NCI-H2171 treated with DMSO at 0.1 percent for 48 hours (cell line): ENCODE results near the gene HHATL.

Source experiments
- DNase-seq: peaks from one replicate; lab custom pipeline; 2025; lab: John Stamatoyannopoulos, UW

HHATL gene

DNA sequence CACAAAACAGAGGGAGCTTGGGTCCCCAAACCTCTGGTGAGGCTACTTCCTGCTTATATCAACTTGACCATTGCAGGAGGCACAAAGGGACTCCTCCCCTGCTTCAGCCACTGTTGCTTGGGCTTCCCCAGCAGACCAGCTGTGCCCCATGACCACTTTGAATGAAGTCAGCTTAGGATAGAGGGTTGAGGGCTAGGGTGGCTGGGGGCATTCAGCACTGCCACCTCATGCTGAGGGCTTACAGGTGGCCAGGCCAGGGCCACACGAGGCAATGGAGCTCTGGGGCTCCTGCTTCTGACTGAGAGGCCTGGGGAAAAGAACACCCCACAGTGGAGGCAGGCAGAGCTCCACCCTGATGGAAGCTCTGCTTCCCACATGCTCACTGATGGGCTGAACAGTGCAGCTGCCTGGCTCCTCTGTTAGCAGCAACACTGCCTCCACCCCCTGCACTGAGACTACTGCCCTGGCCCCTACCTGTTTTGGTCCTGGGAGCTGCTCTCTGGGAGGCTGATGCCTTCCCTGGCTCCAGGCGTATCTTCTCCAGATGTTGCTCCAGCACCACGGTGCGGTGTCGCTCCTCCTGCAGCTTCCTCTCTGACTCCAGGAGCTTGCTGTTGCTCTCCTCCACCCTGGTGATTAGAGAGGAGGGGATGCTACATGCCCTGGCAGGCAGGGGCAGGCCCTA lies 10.2 kb upstream of the HHATL start:
- peak; percentile 9 for DNase-seq

DNA sequence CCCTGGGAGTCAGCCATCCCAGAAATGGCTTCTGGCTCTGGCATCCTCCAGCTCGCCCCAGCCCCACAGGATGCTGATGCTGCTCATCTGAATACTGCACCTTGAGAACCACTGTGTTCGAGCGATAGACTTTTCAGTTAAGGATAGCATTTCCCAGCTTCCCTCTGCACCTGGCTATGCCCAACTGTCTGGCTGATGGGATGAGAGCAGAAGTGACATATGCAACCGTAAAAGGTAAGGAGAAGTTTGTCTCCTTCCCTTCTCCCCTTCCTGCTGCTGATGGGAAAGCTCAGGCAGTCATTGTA lies 9.7 kb upstream of the HHATL start:
- DNase-seq, result no peak

DNA sequence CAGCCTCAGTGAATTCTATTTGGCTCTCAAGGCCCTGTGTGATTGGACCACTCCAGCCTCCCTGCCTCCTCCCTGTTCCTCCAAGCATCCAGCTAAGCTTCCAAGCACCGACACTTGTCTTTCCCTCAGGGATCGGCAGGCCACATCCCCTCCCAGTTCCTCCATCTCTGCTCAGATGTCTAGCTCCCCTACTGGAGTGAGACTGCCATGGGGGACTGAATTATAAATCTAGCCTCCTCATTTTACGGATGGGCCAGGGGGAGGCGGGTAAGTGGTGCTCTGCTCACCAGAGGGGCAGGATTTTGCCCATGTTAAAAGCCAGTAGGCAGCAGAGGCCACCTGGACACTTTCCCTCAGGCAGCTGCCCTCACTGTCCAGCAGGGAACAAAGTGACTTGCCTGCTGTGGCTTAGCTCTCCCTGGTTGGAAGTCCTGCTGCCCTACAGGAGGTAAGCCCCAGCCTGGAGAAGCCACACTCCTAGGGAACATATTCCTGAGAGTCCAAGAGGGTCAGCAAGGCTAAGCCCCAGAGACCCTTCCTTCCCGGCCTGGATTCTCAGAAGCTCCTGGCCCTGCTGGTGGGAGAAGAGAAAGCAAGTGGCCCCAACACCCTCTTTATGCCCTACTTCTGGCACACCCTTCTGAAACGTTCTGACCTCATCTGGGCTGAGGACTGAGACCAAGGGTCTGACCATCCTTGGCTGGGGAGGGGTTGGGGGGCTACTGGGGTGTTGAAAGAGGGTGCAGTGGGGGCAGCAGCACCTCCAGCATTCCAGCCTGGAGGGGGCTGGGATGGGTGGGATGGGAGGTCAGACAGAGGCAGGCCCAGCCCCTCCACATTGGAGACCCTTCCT lies 9.1 kb upstream of the HHATL start:
- no peak for DNase-seq

GRCh38 chr3:42710323-42711021 lies 7.9 kb upstream of the HHATL start:
- DNase-seq, result no peak

- DNase-seq, result no peak
Measured at GRCh38 chr3:42709621-42710020, 7.0 kb upstream of the HHATL start.

- no peak for DNase-seq
Measured at GRCh38 chr3:42708611-42709151, 6.1 kb upstream of the HHATL start.

GRCh38 chr3:42707620-42708355 lies 5.2 kb upstream of the HHATL start:
- DNase-seq, result no peak

DNA sequence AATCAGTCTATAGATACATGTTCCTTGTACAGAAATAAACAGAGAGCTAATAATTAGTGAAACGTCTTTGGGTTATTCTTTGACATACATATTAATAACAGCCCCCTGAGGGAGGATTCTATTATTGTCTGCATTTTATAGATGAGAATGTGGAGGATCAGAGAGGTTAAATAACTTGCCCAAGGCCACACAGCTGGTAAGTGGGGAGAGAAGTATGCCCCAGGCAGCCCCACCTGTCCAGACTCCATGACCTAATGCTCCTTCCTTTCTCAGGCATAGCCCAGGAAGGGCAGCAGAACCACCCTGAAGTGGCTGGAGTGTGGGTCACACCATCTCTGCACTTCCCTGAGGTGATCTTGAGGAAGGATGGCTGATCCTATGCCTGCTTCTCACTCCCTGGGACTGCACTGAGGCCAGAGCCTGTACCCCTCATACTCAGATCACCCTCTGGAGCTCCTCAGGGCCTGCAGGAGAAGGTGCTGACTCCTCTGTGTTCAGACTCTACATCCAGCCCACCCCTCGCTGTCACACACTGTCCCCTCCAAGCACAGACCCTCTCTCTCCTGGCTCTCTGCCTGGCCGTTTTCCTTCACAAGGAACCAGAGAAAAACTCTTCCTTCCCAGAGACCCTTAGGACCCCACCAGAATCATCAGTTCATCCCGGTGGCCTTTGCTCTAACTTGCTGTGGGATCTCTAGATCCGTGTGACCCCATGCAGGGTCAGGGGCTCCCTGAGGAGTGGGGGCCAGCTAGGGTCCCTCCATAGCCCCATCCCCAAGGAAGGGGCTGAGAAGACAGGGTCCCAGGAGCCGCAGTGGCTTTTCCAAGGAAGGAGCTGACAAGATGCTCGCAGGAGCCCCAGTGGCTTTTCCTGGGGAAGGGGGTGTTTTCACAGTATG lies 4.4 kb upstream of the HHATL start:
- DNase-seq, result no peak

- DNase-seq, result no peak
Measured at GRCh38 chr3:42705962-42706585, 3.5 kb upstream of the HHATL start.

DNA sequence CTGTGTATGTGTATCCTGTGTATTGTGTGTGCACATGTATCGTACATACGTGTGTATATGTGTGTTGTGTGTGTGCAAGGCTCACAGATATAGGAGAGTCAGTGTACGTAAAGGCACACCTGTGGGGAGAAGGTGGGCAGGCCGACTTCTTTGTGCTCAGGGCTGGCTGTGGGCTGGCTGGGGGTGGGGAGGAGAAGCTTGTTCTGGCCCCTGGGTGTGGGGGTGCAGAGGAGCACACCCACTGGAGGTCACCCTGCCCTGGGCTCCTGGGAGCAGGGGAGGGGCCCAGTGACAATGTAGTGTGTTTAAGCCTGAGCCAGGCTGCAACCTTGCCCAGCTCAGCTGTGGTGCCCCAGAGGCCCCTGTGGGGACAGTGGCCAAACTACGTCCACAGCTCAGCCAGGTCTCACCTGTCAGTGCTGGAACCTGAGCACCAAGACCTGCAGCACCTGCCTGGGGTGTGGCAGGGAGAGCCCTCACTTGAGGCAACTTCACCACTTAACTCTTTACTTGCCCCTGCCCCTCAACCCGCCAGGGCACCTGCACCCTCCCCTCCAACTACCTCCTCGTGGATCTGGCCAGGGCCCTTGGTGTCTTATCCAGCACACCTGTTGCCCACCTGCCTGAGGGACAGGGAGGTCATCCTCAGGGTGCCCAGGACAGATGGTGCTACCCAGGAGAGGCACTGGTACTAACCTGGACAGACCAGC lies 2.6 kb upstream of the HHATL start:
- DNase-seq, result no peak

DNA sequence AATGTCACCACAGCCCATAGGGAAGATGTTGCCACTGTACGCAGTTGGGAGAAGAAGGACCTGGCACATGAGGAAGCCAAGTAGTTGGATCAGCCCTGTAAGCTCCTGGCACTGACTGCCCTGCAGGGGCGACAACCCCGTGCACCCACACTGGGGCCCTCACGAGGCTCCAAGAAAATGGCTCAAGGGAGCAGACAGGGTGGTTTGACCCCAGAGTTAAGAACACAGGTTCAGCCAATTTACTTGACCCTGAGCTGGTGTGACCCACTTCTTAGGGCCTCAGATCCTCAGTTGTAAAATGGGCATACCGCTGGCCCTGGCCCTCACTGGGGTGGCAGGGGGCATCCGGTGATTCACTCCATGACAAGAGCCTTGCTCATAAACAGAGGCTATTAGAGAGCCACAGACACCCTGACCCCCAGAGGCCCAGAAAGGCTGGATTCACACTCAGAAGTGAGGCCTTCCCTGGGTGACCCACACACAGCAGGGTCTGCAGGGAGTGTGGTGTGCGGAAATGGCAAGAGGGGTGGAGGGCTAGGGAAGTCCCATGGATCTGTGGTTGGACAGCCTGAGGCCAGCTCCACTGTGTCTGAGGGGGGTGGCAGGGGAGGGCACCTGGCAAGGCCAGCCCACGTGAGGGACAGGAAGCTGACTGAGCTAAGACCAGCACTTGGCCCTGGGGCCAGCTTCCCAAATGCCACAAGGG lies 1.7 kb upstream of the HHATL start:
- no peak for DNase-seq

- DNase-seq, result no peak
Measured at GRCh38 chr3:42703695-42704025, 1.1 kb upstream of the HHATL start.

DNA sequence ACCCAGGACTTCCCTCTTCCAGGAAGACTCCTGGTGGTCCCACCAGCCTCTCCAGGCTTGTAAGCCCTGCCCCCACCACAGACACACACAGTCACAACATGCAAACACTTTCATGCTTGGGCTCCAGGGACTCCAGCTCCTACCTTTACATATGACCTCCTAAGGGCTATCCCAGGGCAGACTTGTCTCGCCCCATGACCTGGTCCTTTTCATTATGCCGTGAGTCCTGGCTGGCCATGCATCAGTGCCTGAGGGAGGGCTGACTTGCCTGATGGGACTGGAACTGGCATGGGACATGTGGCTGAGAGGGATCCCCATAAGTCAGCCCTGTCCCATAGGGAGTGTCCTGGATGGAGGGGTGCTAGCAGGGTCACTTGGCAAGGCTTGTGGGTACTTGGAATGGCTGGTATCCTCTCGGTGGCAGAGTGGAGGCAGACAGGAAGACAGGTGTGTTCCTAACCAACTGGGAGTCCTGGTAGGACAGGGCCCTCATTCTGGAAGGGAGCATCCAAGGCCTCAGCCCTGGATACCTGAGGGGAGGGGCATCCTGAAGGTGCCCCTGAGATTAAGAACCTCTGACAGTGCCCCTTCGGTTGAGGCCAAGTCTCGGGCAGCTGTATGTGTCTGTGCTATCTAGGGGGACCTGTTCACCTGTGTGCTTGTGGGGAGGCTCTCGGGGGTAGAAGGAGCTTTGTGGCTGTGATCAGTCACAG lies 540 bp upstream of the HHATL start:
- no peak for DNase-seq

- no peak for DNase-seq
Measured at GRCh38 chr3:42701371-42702065, 1.1 kb downstream of the HHATL start.

- DNase-seq, result no peak
Measured at GRCh38 chr3:42700366-42701288, 2.0 kb downstream of the HHATL start.

- no peak for DNase-seq
Measured at GRCh38 chr3:42699511-42699971, 3.1 kb downstream of the HHATL start.

DNA sequence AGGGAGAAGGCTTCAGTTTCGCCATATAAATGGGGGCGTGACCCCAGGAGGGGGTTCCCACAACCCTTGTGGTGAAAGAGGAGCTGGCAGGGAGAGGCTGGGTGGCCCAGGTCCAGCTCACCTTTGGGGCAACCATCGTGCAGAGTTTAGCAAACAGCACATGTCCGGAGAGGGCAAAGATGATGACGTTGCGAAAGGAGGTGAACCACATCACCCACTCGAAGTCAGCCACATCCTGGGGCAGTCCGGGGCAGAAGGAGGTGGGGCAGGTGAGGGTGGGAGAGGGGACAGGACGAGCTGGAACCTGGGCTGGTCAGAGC lies 3.7 kb downstream of the HHATL start:
- no peak for DNase-seq
